Stimulated activated CD4-positive, alpha-beta T cell treated with anti-CD3 and anti-CD28 coated beads, TNF-alpha, amount 100 ng/mL, for 24 hours (primary cell): Measurements from ENCODE around the gene GULP1.
"Not testable (repeated sequence)": the region's sequence is repeated elsewhere in the genome, so short reads cannot be mapped to it uniquely, and the experiment has no call there.

Experiments used
- DNase-seq, 3 experiments: peaks; one replicate each; pipeline ENCODE4 v3.0.0-alpha.2; 2020; ENCODE audit warnings: low read depth in 3 of 3

GULP1 gene

GRCh38 chr2:188416367-188416766, 124.7 kb downstream of the GULP1 start:
- DNase-seq, result no peak

GRCh38 chr2:188422726-188423125, 131.1 kb downstream of the GULP1 start:
- DNase-seq, result no peak

DNA sequence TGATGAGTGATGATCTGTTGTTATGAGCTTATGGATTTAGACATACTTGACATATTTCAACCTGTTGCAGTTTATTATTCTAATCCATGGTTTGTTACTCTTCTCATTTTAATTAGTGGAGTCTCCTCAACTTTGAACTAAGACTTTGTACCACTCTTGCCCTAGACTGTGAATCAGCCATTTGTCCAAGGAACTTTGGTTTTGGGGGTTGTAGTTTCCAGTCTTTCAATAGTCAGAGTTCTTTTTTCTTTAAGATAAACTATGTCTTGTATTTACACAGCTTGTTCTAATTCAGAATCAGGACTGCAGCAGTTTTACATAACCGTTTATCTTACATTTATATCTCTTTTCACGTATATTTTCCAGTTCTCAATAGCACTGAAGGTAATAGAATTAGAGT, 133.6 kb downstream of the GULP1 start:
- DNase-seq, result no peak

- DNase-seq, result no peak
These were observed 134.4 kb downstream of the GULP1 start for GRCh38 chr2:188426121-188426520.

DNA sequence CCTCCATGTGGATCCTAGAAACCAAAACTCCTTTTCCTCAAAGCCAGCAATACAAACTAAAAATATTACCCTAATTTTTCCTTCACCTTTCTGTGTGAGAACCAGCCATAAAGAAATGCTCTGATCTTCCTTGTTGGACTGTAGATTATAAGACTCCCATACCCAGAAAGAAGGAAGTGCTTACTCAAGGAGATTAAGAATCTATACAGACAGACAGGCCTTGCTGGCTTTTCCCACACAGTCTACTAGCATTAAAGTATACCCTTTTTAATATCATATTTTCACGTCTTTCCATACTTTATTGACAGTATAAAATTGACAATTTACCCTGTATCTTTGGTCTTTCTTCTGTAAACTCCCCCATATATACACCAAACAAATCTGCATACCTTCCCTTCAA, 139.0 kb downstream of the GULP1 start:
- DNase-seq, result no peak

DNA sequence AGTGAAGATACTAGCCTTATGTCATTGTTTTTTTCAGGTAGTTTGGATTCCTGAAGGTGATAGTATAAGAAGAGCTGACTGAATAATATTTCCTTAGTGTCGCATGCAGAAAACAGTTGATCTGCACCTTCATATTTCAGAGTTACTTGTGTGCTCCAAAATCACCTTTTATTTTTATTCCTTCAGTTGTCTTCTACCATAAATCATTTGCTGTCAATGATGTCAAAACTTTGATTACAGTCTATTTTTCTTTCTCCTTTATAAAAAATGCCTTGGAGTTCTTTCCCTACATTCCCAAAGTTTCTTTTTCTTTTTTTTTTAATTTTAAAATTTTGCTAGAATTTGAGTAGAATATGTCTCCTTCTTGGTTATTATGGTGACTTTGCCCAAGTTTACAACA, 142.3 kb downstream of the GULP1 start:
- DNase-seq, result no peak

DNA sequence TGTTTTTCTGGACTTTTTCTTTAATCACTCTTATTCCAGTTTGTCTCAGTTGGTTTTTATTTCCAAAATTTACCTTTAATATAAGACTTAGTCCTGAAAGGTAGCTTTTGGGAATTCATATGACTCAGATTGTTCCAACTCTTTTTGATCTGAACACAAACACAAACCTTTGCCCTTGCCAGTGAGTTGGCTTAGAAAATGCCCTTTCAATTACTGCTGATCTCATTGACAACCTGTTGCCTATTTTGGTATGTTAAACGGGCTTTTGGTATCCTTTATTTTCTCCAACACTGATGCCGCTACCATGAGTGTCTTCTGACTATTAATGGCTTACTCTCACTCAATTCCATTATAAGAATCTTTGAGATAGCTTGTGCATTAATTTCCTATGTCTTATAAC, 143.4 kb downstream of the GULP1 start:
- no peak for DNase-seq

GRCh38 chr2:188437537-188437936, 145.9 kb downstream of the GULP1 start:
- no peak for DNase-seq

GRCh38 chr2:188439986-188440385, 148.3 kb downstream of the GULP1 start:
- no peak for DNase-seq

DNA sequence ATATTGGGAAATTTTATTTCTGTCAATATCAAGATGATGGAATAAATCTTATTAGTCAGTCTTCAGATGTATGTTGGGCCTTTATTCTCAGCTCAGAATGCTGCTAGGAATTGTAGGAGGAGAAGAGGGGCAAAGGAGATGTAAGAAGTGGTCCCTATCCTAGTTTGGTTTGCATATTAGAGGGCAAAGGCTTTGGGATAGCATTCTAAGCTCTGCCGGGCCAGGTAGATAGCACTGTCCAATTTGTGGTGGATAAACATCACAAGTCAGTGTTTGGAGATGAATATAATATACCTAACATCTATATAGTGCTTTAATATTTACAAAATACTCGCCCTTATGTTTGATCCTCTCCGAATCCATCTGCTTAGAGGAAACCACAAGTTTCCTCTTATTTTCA, 149.2 kb downstream of the GULP1 start:
- no peak for DNase-seq

GRCh38 chr2:188441288-188441947, 149.7 kb downstream of the GULP1 start:
- no peak for DNase-seq

GRCh38 chr2:188443207-188443606, 151.5 kb downstream of the GULP1 start:
- no peak for DNase-seq

GRCh38 chr2:188444106-188444835, 152.6 kb downstream of the GULP1 start:
- no peak for DNase-seq

GRCh38 chr2:188449561-188449960, 157.9 kb downstream of the GULP1 start:
- DNase-seq, result no peak

DNA sequence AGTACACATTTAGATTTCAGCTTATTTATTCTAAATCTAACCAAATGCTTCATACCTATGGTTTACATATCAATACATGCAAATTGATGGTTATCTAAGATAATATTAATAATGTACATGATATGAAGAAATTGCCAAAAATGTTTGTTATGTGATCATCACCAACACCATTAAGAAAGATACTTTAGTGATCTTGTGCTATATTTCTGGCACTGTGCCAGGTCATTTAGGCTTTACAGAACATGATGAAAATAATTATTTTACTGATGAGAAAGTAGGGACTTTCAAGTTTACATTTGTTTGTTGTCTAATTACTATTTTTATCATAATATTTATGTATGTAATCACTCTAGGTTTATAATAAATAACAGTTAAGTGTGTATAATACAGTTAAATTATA, 158.3 kb downstream of the GULP1 start:
- DNase-seq, result no peak

- DNase-seq, result no peak
These were observed 159.2 kb downstream of the GULP1 start for GRCh38 chr2:188450732-188451483.

- no peak for DNase-seq
These were observed 160.4 kb downstream of the GULP1 start for GRCh38 chr2:188452084-188452483.

GRCh38 chr2:188456114-188456909, 164.6 kb downstream of the GULP1 start:
- DNase-seq, result no peak

DNA sequence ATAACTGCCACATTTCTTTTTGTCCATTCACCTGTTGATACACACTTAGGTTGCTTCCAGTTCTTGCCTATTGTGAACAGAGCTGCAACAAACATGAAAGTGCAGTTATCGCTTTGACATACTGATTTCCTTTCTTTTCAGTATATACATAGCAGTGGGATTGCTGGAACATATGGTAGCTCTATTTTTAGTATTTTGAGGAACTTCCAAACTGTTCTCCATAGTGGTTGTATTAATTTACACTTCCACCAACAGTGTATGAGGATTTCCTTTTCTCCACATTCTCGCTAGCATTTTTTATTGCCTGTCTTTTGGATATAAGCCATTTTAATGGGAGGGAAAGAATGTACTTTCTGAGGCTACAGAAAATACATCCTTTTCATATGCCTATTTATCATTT, 167.4 kb downstream of the GULP1 start:
- no peak for DNase-seq

- DNase-seq, result not testable (repeated sequence)
These were observed 174.4 kb downstream of the GULP1 start for GRCh38 chr2:188466078-188466477.

DNA sequence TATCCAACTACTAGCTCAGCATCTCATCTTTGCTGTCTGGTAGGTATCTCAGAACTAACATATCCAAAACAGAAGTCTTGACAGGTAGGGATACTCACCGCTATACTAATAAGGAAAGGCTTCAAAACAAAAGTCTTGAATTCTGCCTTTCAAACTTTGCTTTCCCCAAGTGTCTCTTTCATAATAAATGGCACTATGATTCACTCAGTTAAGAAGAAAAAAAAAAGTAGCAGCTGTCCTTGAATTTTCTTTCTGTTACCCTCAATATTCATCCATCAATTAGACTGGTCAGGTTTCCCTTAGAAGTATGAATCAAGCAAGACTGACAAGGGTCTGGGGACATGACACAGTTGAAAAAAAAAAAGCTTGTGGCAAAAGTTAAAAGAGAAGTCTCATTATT, 175.1 kb downstream of the GULP1 start:
- DNase-seq, result no peak

DNA sequence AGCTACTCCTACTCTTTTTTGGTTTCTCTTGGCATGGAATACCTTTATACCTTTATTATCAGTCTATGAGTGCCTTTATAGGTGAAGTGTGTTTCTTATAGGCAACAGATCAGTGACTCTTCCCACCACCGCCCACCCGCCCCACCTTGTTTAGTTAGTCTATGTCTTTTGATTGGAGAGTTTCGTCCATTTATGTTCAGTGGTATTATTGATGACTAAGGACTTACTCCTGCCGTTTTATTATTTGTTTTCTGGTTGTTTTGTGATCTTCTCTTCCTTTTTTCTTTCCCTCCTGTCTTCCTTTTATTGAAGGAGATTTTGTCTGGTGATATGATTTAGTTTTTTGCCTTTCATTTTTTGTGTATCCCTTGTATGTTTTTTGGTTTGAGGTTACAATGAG, 179.5 kb downstream of the GULP1 start:
- no peak for DNase-seq
